ENCODE measurements around the gene C19orf47.

C19orf47 gene

GRCh38 chr19:40285353-40286234, 62.6 kb downstream of the C19orf47 start:
- DNase-seq (ENCODE audit: low read depth, low spot score): peak; percentile 92
- peak overlapping the region; percentile 71 for H3K27ac ChIP-seq

DNA sequence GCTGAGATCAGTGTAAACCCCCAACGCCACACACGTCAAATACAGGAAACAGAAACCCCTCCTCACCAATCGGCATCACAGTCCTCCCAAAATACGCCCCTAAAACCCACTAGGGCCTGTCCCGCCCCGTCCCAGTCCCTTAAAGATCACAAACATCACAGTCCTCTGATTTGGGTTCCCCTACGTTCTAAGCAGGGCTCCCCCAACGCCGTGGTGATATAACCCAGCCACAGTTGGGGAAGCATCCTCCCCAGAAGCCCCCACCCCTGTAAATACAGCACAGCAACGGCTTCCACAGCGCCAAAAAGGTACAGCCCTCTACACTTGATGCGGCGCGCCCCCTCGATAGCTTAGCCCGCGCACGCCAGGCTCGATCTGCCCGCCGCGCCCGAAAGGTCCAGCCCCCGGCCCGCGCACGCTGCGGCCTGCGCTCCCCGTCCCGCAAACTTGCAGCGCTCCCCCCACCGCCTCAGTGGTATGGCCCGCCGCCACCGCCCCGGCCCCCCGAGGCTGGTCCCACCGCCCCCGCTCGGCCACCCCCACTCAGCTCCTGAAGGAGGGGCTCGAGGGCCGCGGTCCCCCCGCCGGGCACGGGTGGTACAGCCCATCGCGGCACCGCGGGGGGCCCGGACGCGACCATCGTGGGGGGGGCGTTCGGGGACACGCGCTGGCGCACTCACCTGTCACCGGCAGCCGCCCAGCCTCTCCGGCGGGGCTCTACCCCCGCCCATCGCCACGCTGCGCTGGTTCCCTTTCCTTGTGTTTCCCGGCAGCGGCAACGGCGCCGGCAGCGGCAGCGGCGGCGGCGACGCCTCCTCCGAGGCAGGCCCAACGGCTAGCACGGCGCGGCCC, 63.5 kb downstream of the C19orf47 start, which contains the start of gene AKT2:
Gene AKT2, minus strand, starts transcription at position 845 of the 852 bp plus-strand sequence. CDS start 20,078 bp downstream, outside the sequence.
- no peak for DNase-seq (ENCODE audit: low read depth, low spot score)

GRCh38 chr19:40284251-40284500, 64.0 kb downstream of the C19orf47 start:
- no peak for DNase-seq (ENCODE audit: low read depth, low spot score)
- peak overlapping the region; percentile 71 for H3K27ac ChIP-seq

More for the DNA sequence above, 63.5 kb downstream of the C19orf47 start, which contains the start of gene AKT2:
- H3K27ac ChIP-seq: peak within 1 kb of the TSS; percentile 71

DNA sequence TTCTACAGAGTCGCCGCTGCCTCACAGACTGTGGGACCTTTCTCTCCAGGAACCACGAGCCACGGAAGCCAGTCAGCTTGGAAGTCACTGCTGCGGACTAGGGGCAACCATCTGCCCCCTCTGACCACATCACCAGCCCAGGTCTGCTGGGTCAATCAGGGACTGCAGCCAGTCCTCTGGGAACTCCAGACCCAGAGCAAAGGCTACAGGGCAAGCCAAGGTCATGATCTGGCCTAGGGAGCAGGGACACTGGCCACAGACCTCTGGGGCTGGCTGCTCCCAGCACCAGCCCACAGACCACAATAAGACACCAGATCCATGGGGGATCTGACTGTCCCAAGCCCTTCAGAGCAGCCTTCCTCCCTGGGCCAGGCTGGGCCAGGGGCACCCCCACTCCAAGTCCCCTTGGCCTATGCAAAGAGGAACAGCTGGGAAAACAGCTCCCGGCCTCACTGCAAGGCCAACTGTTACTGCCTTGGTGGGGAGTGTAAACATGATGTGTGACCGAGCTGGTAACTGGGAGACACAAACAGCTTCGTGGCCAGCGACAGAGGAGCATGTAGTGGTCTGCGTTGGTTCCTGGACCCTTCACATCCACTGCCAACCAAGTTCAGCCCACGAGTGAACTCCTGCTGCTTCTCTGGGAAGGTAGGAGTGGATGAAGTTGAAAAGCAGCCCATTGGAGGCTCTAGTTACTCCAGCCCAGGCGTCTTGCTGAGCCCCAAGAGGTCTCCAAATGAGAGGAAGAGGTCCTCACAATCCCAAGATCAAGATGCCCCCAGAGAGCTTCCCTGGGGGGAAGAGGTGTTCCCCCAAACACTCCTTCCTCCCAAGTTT, 64.6 kb downstream of the C19orf47 start:
- peak overlapping the region; percentile 71 for H3K27ac ChIP-seq

GRCh38 chr19:40282920-40283319, 65.3 kb downstream of the C19orf47 start:
- no peak for DNase-seq (ENCODE audit: low read depth, low spot score)

More for the DNA sequence above, 64.6 kb downstream of the C19orf47 start:
- DNase-seq (ENCODE audit: low read depth, low spot score): no peak

DNA sequence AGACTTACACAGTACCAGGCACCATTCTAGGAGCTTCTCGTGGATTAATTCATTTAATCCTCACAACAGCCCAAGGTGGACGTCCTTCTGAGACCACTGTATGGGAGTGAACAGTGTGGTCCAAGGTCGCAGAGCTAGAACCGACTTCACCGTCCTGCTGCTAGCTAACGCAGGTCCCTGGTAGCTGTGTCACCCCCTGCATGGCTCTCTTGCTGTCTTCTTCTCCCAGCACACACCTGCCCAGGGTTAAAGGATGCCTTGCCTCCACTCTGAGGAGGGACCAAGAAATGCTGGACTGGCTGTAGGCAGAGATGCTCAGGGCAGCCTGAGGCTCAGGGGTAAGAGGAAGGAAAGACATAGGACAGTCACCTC, 66.0 kb downstream of the C19orf47 start:
- H3K27ac ChIP-seq: no peak overlapping the region

More at GRCh38 chr19:40282920-40283319, 65.3 kb downstream of the C19orf47 start:
- no peak overlapping the region for H3K27ac ChIP-seq

GRCh38 chr19:40281381-40282208, 66.6 kb downstream of the C19orf47 start:
- DNase-seq (ENCODE audit: low read depth, low spot score): no peak
- H3K27ac ChIP-seq: no peak overlapping the region

More for the DNA sequence above, 66.0 kb downstream of the C19orf47 start:
- no peak for DNase-seq (ENCODE audit: low read depth, low spot score)

DNA sequence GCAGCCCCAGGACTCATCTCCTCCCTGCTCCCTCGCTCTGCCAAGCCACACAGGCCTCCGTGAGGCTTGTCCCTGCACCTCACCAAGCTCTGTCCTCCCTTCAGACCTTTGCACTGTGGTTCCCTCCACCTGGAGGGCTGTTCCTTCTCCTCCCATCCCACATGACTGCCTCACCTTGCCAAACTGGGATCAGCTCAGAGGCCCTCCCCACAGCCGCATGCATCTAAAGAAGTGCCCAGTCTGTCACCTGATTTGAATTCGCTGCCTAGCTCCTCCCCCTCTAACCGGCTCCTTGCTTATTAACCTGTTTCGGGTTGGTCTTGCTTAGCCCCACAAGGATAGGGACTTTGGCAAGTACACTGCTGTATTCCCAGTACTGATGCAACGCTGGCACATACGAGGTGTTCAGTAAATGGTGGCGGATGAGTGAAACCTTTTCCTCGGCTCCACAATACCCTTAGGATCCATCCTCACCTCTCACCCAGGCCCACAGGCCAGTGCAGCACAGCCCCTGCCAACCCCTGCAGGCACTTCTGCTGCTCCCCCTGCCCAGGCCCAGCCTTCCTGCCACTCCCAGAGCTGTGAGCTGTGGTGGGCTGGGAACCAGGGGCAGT, 67.5 kb downstream of the C19orf47 start:
- H3K27ac ChIP-seq: peak overlapping the region; percentile 31
- DNase-seq (ENCODE audit: low read depth, low spot score): no peak

- DNase-seq (ENCODE audit: low read depth, low spot score): no peak
- peak overlapping the region; percentile 31 for H3K27ac ChIP-seq
These were observed 68.2 kb downstream of the C19orf47 start for GRCh38 chr19:40279761-40280607.

GRCh38 chr19:40279120-40279551, 69.1 kb downstream of the C19orf47 start:
- no peak overlapping the region for H3K27ac ChIP-seq
- no peak for DNase-seq (ENCODE audit: low read depth, low spot score)

DNA sequence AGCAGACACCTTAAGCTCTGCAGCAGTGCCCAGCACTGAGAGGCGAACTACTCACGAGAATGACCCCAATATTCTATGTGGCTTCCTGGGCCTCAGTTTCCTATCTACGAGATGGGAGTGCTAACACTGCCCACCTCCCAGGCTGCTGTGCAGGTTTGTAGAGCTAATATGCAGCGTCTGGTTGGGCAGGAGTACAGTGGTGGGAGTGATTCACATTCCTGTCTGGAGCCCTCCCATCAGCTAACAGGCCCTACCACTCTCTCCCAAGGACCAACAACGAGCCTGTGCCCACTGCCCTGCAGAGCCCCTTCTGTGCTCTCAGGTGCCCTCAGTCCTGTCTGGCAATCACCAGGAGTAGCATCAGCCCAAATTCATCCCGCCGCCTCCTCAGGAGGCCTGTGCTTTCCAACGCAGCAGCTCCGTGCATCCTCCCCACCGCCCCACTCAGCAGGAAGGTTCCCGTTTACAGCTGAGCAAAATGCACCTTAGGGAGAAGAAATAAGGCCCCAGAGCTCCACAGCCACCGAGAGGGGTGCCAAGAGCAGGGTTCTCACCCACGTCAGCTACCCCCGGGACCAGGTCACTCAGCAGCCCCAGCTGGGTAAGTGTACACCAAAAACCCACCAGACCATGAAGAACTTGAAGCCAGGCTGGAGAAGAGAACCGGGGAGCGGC, 69.7 kb downstream of the C19orf47 start:
- DNase-seq (ENCODE audit: low read depth, low spot score): no peak
- H3K27ac ChIP-seq: no peak overlapping the region

DNA sequence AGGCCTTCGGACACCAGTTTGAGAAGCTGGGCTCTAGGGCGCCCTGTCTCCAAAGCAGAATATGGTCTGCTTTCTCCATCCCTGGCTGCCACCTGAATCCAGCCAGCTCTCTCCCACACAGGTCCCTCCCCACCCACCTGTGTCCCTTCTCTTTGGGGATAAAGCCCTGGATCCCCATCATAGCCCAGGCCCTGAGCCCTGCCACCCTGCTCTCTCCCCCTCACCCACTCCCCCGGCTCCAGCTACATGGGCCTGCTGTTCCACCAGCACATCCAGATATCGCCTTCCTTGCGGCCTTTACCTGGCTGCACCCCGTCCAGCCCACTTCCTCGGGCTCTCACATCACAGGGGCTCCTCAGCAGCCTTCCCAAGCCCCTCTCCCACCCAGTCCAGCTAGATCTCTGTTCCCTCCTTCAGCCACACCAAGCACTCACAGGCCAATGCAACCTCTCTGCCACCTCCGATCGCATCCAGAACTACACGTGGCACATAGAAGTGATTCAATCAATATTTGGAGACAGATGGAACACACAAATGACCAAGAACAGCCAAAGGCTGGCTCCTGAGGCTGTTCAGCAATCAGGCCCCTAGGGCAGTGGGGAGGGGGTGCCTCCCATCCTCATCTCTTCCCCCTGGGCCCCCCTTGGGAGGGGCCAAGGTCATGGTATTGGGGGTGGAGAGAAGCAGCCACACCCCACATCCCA, 70.7 kb downstream of the C19orf47 start:
- no peak for DNase-seq (ENCODE audit: low read depth, low spot score)
- H3K27ac ChIP-seq: no peak overlapping the region

DNA sequence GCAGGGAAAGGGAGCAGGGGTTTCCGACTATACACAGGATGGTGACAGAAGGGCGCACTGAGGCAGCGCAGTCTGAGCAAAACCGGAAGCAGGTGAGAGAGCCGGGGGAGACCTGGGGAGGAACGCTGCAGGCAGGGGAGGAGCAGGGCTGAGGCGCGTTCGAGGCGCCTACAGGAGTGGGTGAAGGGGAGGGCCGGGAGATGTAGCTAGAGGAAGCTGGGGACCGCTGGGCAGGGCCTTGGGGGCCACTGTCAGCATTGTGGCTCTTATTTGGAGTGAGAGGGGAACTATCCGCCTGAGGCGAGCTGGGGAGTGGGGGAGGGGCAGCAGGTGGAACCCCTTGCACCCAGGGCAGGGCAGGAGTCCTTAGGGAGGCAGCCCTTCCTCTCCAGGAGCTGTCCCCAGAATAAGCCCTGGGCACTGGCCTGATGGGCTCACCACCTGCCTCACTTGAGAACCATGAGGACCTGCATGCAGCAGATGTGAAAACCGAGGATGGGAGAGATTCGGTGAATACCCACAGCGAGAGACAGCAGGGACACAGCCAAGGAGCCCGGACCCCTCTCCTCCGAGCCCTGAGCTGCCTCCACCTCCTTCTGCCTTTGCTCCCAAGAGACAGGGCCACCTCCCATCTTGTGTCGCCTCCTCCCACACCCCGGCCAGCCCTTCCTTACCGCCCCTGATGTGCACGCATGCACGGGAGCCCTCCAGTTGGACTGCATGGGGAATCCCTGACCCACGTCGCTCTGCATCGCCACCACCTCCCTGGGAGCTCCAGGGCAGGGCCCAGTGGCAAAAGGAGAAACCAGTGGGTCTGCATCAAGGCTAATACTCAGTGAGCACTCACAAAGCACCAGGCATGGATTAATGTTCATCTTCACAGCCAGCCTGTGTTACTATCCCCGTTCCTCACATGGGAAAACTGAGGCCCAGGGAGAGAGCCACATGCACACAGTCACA, 73.3 kb downstream of the C19orf47 start:
- no peak overlapping the region for H3K27ac ChIP-seq
- DNase-seq (ENCODE audit: low read depth, low spot score): no peak

- no peak overlapping the region for H3K27ac ChIP-seq
- DNase-seq (ENCODE audit: low read depth, low spot score): no peak
These were observed 74.5 kb downstream of the C19orf47 start for GRCh38 chr19:40273469-40274360.

DNA sequence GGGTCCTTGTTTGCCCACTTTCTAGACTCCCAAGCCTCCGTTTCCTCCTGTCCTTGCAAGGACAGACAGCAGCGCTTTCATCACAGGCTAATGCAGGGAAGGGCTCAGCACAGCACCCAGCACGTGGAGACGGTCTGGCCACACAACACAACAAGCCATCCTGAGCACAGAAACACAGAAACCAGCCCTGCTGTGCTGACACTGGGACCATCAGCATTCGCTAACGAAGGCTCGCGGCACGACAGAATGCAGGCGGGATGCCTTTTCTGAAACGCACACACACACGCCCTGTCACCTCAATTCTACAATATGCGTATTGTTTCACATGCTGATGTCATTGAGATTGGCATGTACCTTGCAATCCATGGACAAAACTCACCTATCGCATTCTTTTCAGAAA, 75.9 kb downstream of the C19orf47 start:
- H3K27ac ChIP-seq: no peak overlapping the region
- no peak for DNase-seq (ENCODE audit: low read depth, low spot score)

Measured in epithelial cell of prostate (primary cell).